Activated T-cell treated with anti-CD3 and anti-CD28 coated beads, Interleukin-2, amount 50 U/mL, for 4 hours (primary cell): ENCODE measurements around the gene PRRG4. TPM values are rescaled to one million over a fixed set of nuclear protein-coding genes. Genes with fewer than 3 reads are reported as not detected.
"Not testable (repeated sequence)": the region's sequence is repeated elsewhere in the genome, so short reads cannot be mapped to it uniquely, and the experiment has no call there.

Experiments
- ATAC-seq, 2 donors: fragments of 200-7000 bp; cut with Tn5 transposase; one replicate each; pipeline ENCODE4 v1.10.0; 2021
- DNase-seq: peaks from one replicate; pipeline ENCODE4 v3.0.0-alpha.2; 2020
- H3K27me3 Mint-ChIP-seq: one replicate; pipeline ENCODE4 v1.8.0; 2021; ENCODE audit warnings: low read depth, mixed read lengths
- H3K36me3 Mint-ChIP-seq: one replicate; pipeline ENCODE4 v1.8.0; 2022; ENCODE audit warnings: mixed read lengths; ENCODE audit not compliant: insufficient read depth
- H3K4me1 Mint-ChIP-seq: one replicate; pipeline ENCODE4 v1.8.0; 2021; ENCODE audit warnings: low read depth, mixed read lengths
- H3K4me3 Mint-ChIP-seq: one replicate; pipeline ENCODE4 v1.8.0; 2021; ENCODE audit warnings: mild to moderate bottlenecking, moderate library complexity, mixed read lengths
- H3K9me3 Mint-ChIP-seq: one replicate; pipeline ENCODE4 v1.8.0; 2021; ENCODE audit warnings: mixed read lengths
- total RNA-seq, 3 donors: library from RNA; stranded (reverse); gene quantifications; one replicate each; pipeline ENCODE4 v1.2.1, GENCODE V29; 2021

Gene PRRG4
- total RNA-seq, 3 donors from 2014 or later: 0.45 to 0.68 (median 0.56) TPM

DNA sequence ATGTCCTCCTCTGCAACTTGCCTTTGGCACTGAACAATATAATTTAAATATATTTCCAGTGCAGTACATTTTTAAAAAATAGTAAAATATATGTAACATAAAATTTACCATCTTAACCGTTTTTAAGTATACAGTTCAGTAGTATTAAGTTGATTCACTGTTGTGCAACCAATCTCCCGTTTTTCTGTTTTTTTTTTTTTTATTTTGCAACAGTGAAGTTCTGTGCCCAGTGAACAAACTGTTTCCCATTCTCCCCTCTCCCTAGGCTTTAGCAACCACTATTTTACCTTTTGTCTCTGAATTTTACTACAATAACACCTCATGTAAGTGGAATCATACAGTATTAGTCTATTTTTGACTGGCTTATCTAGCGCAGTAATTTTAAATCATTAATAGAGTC, 13.8 kb downstream of the PRRG4 start:
- Mint-ChIP-seq H3K9me3 (peaks cover 6% of the 10 kb centered on the region), H3K4me3 (no peak overlapping the region), H3K27me3 (peaks cover 14% of the 10 kb centered on the region), H3K4me1 (no peaks in the 10 kb centered on the region), H3K36me3 (no peaks in the 10 kb centered on the region)
- ATAC-seq: no peak
- no peak for DNase-seq

DNA sequence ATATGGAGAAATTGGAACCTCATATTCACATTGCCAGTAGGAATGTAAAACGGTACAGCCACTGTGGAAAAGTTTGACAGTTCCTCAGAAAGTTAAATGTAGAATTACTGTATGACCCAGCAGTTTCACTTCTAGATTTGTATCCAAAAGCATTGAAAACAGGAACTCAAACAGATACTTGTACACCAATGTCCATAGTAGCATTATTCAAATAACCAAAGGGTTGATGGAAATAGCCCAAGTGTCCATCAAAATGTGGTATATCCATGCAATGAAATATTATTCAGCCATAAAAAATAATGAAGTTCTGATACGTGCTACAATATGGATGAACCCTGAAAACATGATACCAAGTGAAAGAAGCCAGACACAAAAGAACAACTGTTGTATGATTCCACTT, 17.8 kb downstream of the PRRG4 start:
- ATAC-seq: no peak
- Mint-ChIP-seq H3K9me3 (peaks cover 6% of the 10 kb centered on the region), H3K4me1 (no peaks in the 10 kb centered on the region), H3K36me3 (no peaks in the 10 kb centered on the region), H3K27me3 (peaks cover 9% of the 10 kb centered on the region), H3K4me3 (no peak overlapping the region)
- DNase-seq: no peak

DNA sequence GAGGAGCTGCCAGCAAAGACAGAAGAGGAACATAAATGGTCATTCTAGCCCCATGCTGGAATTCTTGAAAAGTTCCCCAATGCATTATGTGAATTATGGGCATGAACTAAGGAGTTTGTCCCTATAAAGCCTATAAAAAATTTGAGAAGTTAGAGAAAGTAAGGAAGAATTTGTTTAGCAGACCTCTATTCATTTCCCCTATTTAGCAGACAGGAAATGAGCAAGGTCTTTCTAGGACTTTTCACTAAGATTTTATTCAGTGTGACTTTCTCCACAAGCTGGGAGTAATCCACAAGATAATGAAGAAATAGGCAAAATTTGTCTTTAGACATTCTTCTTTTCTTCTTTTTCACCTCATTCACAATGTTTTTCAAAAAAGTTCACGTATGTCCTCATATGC, 20.0 kb downstream of the PRRG4 start:
- ATAC-seq (no peak), DNase-seq (no peak)
- peaks cover 6% of the 10 kb centered on the region for H3K9me3 Mint-ChIP-seq
- H3K4me1 Mint-ChIP-seq: no peaks in the 10 kb centered on the region
- H3K36me3 Mint-ChIP-seq: no peaks in the 10 kb centered on the region
- no peak overlapping the region for H3K4me3 Mint-ChIP-seq
- peaks cover 9% of the 10 kb centered on the region for H3K27me3 Mint-ChIP-seq

DNA sequence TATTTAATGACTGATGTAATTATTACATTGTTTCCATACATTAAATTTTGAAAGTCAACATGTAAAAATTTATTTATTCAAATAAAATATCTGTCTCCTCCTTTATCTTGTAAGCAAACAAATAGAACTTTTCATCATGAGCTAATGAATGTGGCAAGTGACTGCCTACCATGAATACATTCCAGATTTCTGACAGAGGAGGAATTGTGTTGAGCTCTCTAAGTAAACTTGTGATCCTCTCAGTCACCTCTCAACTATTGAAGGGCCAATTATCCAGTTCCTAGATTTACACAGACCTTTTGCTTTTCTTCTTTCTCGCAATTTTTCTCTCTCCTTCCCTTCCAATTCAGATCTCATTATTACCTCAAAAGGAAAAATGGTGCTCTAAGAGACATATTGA, 21.5 kb downstream of the PRRG4 start:
- H3K4me3 Mint-ChIP-seq: no peak overlapping the region
- ATAC-seq: no peak
- no peaks in the 10 kb centered on the region for H3K4me1 Mint-ChIP-seq
- peaks cover 6% of the 10 kb centered on the region for H3K9me3 Mint-ChIP-seq
- no peaks in the 10 kb centered on the region for H3K36me3 Mint-ChIP-seq
- DNase-seq: no peak
- peaks cover 5% of the 10 kb centered on the region for H3K27me3 Mint-ChIP-seq

DNA sequence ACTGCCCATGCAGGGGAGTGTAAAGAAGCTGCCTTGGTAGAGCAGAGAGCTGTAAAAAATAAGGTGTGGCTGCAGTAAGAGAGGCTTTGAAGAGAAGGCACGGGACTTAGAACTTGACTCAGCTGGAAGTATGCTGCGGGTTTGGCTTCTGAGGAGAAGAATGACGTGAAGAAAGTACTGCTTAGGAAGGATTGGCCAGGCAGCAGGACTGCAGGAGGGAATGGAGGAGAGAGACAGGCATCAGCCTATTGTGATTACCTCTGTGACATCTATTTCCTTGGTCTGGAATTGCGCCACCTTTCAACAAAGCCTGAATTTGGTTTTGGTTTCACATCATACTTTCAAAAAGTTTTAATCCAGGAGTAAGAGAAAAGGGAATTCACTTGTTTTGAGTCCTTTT, 22.5 kb downstream of the PRRG4 start:
- peaks cover 6% of the 10 kb centered on the region for H3K9me3 Mint-ChIP-seq
- H3K4me1 Mint-ChIP-seq: no peaks in the 10 kb centered on the region
- H3K27me3 Mint-ChIP-seq: peaks cover 5% of the 10 kb centered on the region
- DNase-seq (no peak), ATAC-seq (no peak)
- no peaks in the 10 kb centered on the region for H3K36me3 Mint-ChIP-seq
- no peak overlapping the region for H3K4me3 Mint-ChIP-seq

DNA sequence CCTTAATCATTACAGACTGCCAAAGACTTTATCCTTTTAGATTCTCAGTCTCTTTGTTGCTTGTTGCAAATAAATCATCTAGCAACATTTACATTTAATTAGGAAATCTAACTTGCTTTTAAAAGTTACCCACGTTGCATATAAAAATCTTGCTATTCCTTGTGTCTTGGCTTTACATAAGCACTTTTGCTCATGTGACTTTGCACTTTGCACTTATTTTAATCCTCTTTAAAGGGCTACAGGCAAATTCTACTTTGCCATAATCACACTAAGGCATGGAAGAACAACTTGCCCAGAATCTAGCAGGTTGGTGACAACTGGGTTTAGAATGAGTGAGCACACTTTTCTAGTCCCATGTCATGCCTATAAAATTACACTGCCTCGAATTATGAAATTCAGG, 25.9 kb downstream of the PRRG4 start:
- Mint-ChIP-seq H3K27me3 (peaks cover 5% of the 10 kb centered on the region), H3K9me3 (no peaks in the 10 kb centered on the region), H3K4me3 (no peak overlapping the region), H3K4me1 (no peaks in the 10 kb centered on the region), H3K36me3 (no peaks in the 10 kb centered on the region)
- no peak for DNase-seq
- ATAC-seq: no peak

DNA sequence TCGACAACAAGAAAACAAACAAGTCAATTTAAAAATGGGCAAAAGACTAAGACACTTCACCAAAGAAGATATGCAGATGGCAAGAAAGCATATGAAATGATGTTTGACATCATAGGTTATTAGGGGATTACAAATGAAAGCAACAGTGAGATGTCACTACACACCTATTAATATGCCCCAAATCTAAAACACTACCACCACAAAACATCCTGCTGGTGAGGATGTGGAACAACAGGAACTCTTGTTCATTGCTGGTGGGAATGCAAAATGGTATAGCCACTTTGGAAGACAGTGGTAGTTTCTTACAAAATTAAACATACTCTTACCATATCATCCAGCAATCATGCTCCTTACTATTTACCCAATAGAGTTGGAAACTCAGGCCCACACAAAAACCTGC, 29.0 kb downstream of the PRRG4 start:
- H3K27me3 Mint-ChIP-seq: peaks cover 11% of the 10 kb centered on the region
- no peaks in the 10 kb centered on the region for H3K9me3 Mint-ChIP-seq
- ATAC-seq (no peak), DNase-seq (no peak)
- H3K4me3 Mint-ChIP-seq: no peak overlapping the region
- no peaks in the 10 kb centered on the region for H3K36me3 Mint-ChIP-seq
- no peaks in the 10 kb centered on the region for H3K4me1 Mint-ChIP-seq

DNA sequence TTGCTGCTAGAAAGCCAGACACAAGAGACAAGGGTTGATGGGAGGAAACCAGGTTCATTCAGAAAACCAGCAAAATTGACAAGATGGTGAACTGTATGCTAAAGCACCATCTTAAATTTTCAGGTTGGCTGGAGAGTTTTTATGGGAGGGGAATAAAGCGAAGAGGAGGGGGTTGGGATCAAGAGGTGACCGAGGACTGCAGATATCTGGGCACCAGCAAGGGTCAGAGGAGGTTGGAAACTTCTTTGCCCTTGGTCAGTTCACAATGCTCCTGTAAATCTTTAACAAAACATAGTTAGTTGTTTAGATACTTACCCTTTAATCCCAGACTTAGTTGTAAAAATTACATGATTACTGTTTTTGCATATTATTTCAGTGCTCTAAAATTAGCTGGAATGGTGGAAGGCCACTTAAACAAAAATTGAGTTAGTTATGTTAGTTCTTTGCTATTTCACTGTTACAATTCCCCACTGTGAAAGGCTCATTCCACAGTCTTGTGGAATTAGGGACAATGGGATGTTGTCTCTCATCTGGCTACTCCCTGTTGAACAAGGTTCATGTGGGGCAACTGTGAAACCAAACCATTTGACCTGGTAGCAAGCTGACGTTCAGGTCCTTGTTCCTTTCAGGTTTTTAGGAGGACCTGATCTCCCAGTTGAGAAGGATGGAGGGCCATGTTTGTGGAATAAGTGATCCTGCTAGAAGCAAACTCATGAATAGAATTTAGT, 32.3 kb downstream of the PRRG4 start:
- Mint-ChIP-seq H3K27me3 (peaks cover 20% of the 10 kb centered on the region), H3K9me3 (no peaks in the 10 kb centered on the region), H3K36me3 (no peaks in the 10 kb centered on the region), H3K4me3 (no peak overlapping the region), H3K4me1 (no peaks in the 10 kb centered on the region)
- ATAC-seq (no peak), DNase-seq (no peak)

DNA sequence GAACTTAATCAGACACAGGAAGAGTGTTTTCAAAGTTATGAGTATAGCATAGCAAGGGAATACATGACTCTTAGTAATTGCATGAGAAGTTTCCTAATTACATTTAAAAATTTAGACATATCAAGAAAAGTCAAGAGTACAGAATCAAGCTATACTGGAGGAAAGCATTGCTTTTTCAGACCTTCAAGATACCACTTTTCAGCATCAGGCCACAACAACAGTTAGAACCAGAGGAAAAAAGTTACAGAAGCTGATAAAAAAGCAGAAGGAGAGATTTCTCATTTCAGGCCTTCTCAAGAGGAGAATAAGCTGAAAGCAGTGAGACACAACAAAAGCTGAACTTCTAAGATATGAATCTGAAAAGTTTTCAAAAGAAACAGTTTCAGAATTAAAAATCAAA, 34.8 kb downstream of the PRRG4 start:
- H3K9me3 Mint-ChIP-seq: no peaks in the 10 kb centered on the region
- H3K4me1 Mint-ChIP-seq: no peaks in the 10 kb centered on the region
- no peak overlapping the region for H3K4me3 Mint-ChIP-seq
- H3K27me3 Mint-ChIP-seq: peaks cover 15% of the 10 kb centered on the region
- no peak for DNase-seq
- no peak for ATAC-seq
- H3K36me3 Mint-ChIP-seq: no peaks in the 10 kb centered on the region

DNA sequence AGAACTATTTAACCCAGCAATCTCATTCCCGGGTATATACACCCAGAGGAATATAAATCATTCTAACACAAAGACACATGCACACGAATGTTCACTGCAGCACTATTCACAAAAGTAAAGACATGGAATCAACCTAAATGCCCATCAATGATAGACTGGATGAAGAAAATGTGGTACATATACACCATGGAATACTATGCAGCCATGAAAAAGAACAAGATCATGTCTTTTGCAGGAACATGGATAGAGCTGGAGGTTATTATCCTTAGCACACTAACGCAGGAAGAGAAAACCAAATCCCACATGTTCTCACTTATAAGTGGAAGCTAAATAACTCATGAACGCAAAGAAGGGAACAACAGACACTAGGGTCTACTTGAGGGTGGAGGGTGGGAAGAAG, 39.0 kb downstream of the PRRG4 start:
- not testable (repeated sequence) for H3K4me3 Mint-ChIP-seq, ATAC-seq, H3K4me1 Mint-ChIP-seq, DNase-seq, H3K9me3 Mint-ChIP-seq, H3K36me3 Mint-ChIP-seq
- H3K27me3 Mint-ChIP-seq: peaks cover 14% of the 10 kb centered on the region

DNA sequence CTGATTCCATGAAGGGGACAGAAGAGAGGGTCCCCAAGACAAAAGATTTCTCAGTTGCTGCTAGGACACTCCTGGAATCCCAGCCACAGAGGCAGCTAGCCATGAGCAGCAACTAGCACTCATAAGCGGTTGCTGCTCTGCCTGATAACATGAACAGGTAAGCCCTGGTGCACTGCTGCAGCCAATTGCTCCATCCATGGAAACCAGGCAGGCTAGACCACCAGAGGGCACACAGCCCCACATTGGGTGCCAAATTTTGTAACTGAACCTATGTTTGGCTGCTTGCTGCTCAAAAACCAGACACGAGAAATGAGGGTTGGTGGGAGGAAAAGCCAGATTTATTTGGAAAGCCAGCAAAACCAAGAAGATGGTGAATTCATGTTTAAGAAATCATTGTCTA, 40.9 kb downstream of the PRRG4 start:
- Mint-ChIP-seq H3K27me3 (peaks cover 17% of the 10 kb centered on the region), H3K4me3 (no peak overlapping the region), H3K9me3 (no peaks in the 10 kb centered on the region), H3K4me1 (no peaks in the 10 kb centered on the region), H3K36me3 (no peaks in the 10 kb centered on the region)
- peak; percentile 24 for DNase-seq
- ATAC-seq: peak in 1 of 2 donors; percentile 54

DNA sequence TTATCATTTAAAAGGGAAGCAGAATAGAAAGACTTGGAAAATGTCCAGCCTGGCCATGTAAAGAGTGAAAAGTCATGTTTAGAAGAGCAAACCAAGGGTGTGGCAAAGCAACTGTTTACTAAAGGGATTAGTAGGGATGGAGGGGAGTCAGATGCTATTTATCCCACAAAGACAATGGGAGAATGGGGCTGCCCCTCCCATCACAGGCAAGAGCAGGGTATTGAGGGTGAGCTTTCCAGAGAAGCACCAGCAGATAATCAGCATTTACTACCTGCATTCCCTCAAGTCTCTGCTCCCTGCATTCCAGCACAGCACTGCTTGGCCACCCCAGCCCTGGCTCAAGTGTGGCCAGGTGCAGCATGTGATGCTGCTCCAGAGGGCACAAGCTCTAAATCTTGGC, 44.4 kb downstream of the PRRG4 start:
- Mint-ChIP-seq H3K4me1 (no peaks in the 10 kb centered on the region), H3K4me3 (no peak overlapping the region), H3K36me3 (no peaks in the 10 kb centered on the region), H3K9me3 (no peaks in the 10 kb centered on the region), H3K27me3 (peaks cover 19% of the 10 kb centered on the region)
- no peak for DNase-seq
- no peak for ATAC-seq

DNA sequence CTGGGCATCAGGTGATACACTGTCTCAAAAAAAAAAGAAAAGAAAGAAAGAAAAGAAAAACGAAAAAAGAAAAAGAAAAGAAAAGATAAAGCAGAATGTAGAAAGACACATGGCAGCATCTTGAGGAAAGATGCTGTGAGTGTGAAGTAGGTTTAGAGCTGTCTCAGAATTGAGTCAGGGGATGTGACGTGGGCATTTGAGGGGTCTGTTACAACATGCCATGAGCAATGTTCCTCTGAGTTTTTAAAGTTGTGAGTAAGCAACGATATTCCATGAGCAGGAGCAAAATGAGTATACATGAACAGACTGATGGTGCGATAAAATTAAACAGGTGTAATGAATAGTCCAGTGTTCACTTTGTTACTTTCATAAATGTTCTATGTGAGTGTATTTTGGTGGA, 51.6 kb downstream of the PRRG4 start:
- ATAC-seq (no peak), DNase-seq (no peak)
- Mint-ChIP-seq H3K27me3 (peaks cover 11% of the 10 kb centered on the region), H3K9me3 (no peaks in the 10 kb centered on the region), H3K4me1 (no peaks in the 10 kb centered on the region), H3K4me3 (no peak overlapping the region), H3K36me3 (no peaks in the 10 kb centered on the region)

DNA sequence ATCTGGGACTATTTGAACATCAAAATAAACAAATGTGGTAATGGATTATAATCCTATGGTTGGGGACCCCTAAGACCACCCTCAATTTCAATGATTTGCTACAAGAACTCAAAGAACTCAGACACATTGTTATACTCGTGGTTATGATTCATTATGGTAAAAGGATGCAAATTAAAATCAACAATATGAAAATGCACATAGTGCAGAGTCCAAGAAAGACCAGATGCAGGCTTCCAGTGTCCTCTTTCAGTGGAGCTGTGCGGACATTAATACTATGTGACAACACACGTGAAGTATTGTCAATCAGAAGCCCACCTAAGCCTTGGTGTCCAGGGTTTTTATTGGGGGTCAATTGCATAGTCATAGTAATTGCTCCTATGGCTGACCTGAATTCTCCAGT, 53.7 kb downstream of the PRRG4 start:
- ATAC-seq (no peak), DNase-seq (no peak)
- Mint-ChIP-seq H3K4me3 (no peak overlapping the region), H3K27me3 (peaks cover 6% of the 10 kb centered on the region), H3K4me1 (no peaks in the 10 kb centered on the region), H3K9me3 (no peaks in the 10 kb centered on the region), H3K36me3 (no peaks in the 10 kb centered on the region)

DNA sequence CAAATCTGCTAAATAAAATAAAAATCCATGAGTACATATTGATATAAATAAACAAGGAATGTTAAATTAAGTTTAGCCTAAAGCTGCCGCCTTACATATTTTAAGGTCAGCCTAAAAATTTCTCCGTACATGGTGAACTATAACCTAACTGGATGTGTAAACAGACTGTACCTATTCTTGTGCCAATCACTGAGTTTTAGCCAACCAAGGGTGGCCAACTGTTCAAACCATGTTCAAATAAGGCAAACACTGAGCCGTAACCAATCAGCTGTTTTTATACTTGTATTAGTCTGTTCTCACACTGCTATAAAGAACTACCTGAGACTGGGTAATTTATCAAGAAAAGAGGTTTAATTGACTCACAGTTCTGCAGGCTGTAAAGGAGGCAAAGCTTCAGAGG, 54.3 kb downstream of the PRRG4 start:
- Mint-ChIP-seq H3K4me3 (no peak overlapping the region), H3K27me3 (peaks cover 1% of the 10 kb centered on the region), H3K4me1 (no peaks in the 10 kb centered on the region), H3K36me3 (no peaks in the 10 kb centered on the region), H3K9me3 (no peaks in the 10 kb centered on the region)
- ATAC-seq (no peak), DNase-seq (no peak)
